ENCODE data around the gene PDHX.

GRCh38 chr11:34976496-34977088, 60.2 kb downstream of the PDHX start:
- TF ChIP-seq CTCF (conservative IDR thresholded peaks at IDR 0.05; ENCODE audit: low read depth, low read length) (no peak), EZH2 (IDR thresholded peaks at IDR 0.05; ENCODE audit: borderline replicate concordance, low read depth, low read length, poor library complexity, severe bottlenecking) (no peak)
